ENCODE measurements around the gene PRR36.

- TF ChIP-seq POLR2A (IDR thresholded peaks at IDR 0.05) (no peak), CTCF (IDR thresholded peaks at IDR 0.05) (no peak)
Measured at GRCh38 chr19:7849631-7849999, 24.6 kb downstream of the PRR36 start.

All from uterus (tissue), 2 donors.